GM12873 (cell line): ENCODE data around the gene LINGO3.

Experiments used
- TF ChIP-seq, protein P1 (sequence below): IDR thresholded peaks from 2 replicates; pipeline ENCODE4 v1.5.1; 2012; ENCODE audit warnings: low read depth, mild to moderate bottlenecking, moderate library complexity, low read length, control low read depth; ENCODE audit not compliant: insufficient read depth; ENCODE audit errors: missing control alignments

The LINGO3 gene

GRCh38 chr19:2286402-2287140 is 21.4 kb downstream of the LINGO3 start:
- TF ChIP-seq, protein P1, sequence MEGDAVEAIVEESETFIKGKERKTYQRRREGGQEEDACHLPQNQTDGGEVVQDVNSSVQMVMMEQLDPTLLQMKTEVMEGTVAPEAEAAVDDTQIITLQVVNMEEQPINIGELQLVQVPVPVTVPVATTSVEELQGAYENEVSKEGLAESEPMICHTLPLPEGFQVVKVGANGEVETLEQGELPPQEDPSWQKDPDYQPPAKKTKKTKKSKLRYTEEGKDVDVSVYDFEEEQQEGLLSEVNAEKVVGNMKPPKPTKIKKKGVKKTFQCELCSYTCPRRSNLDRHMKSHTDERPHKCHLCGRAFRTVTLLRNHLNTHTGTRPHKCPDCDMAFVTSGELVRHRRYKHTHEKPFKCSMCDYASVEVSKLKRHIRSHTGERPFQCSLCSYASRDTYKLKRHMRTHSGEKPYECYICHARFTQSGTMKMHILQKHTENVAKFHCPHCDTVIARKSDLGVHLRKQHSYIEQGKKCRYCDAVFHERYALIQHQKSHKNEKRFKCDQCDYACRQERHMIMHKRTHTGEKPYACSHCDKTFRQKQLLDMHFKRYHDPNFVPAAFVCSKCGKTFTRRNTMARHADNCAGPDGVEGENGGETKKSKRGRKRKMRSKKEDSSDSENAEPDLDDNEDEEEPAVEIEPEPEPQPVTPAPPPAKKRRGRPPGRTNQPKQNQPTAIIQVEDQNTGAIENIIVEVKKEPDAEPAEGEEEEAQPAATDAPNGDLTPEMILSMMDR, result no peak

- TF ChIP-seq, protein P1, result no peak
Measured at GRCh38 chr19:2283835-2284507, 24.0 kb downstream of the LINGO3 start.

GRCh38 chr19:2282862-2283237 is 25.1 kb downstream of the LINGO3 start:
- TF ChIP-seq, protein P1, result no peak

- TF ChIP-seq, protein P1, result no peak
Measured at GRCh38 chr19:2282062-2282861, 25.7 kb downstream of the LINGO3 start, which contains the start of gene PEAK3. Gene PEAK3 (minus strand): TSS chr19:2282175. CDS start chr19:2280931, 1,244 bp downstream.

DNA sequence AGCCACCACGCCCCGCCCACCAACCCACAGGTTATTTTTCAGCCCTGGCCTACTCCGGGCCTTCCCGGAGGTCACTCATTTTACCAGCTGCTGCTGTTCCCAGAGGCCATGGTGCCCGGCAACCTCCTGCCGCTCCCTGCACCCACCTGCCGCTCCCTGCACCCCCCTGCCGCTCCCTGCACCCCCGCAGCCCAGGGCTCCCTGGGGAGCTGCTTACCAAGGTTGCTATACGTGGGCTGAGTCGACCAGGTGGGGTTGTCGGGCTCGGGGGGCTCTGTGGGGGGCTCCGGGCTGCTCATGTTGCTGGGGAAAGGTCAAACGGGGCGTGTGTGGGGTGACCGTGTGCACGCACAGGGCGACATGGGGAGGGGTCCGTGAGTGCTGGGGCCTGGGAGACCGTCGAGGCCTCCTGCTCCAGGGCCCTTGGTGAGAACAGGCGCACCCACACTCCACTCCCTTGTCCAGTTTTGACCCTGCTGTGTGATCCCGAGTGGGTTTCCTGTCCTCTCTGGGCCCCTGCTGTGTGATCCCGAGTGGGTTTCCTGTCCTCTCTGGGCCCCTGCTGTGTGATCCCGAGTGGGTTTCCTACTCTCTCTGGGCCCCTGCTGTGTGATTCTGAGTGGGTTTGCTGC is 27.2 kb downstream of the LINGO3 start:
- TF ChIP-seq, protein P1, result no peak

GRCh38 chr19:2278459-2279158 is 29.3 kb downstream of the LINGO3 start:
- TF ChIP-seq, protein P1, result no peak
